Neural progenitor cell (in vitro differentiated cells): ENCODE measurements around the gene RINL. TPM values are rescaled to one million over a fixed set of nuclear protein-coding genes. Genes with fewer than 3 reads are reported as not detected.

Source experiments
- DNase-seq: peaks from one replicate; pipeline ENCODE4 v3.0.0-alpha.2; 2016; ENCODE audit warnings: low spot score
- H2AFZ ChIP-seq: fragments of 200-600 bp; sonication (generic); replicated peaks from 2 replicates; pipeline ENCODE4 v1.6.1; 2016; ENCODE audit warnings: antibody characterized with exemption
- H3F3A ChIP-seq: fragments of 200-600 bp; sonication (generic); 2 replicates; pipeline ENCODE4 v1.6.1; 2016; ENCODE audit warnings: antibody characterized with exemption, low read depth
- H3K27ac ChIP-seq: fragments of 200-600 bp; sonication (generic); 2 replicates; pipeline ENCODE4 v1.5.1; 2016; ENCODE audit warnings: mild to moderate bottlenecking
- H3K27me3 ChIP-seq: fragments of 200-600 bp; sonication (generic); 2 replicates; pipeline ENCODE4 v1.6.1; 2016; ENCODE audit warnings: mild to moderate bottlenecking, moderate library complexity
- H3K36me3 ChIP-seq: fragments of 200-600 bp; sonication (generic); 2 replicates; pipeline ENCODE4 v1.5.1; 2016
- H3K4me1 ChIP-seq: fragments of 200-600 bp; sonication (generic); 2 replicates; pipeline ENCODE4 v1.6.1; 2016; ENCODE audit warnings: mixed run types
- H3K4me2 ChIP-seq: fragments of 200-600 bp; sonication (generic); 2 replicates; pipeline ENCODE4 v1.6.1; 2016
- H3K4me3 ChIP-seq: fragments of 200-600 bp; sonication (generic); 2 replicates; pipeline ENCODE4 v1.5.1; 2016
- H3K79me2 ChIP-seq: fragments of 200-600 bp; sonication (generic); 2 replicates; pipeline ENCODE4 v1.6.1; 2016; ENCODE audit warnings: low read depth
- H3K9ac ChIP-seq: fragments of 200-600 bp; sonication (generic); 2 replicates; pipeline ENCODE4 v1.6.1; 2016
- H3K9me3 ChIP-seq: fragments of 200-600 bp; sonication (generic); 2 replicates; pipeline ENCODE4 v1.5.1; 2016; ENCODE audit warnings: low read depth
- H4K20me1 ChIP-seq: fragments of 200-600 bp; sonication (generic); 2 replicates; pipeline ENCODE4 v1.6.1; 2016; ENCODE audit warnings: low read depth
- H3K27ac Mint-ChIP-seq: 3 replicates; pipeline ENCODE4 v1.8.0; 2021; ENCODE audit warnings: mixed read lengths
- H3K27me3 Mint-ChIP-seq: 2 replicates; pipeline ENCODE4 v1.8.0; 2022; ENCODE audit warnings: low read depth, mild to moderate bottlenecking, inconsistent platforms, moderate library complexity, mixed read lengths; ENCODE audit not compliant: insufficient read depth
- H3K36me3 Mint-ChIP-seq: 3 replicates; pipeline ENCODE4 v1.8.0; 2021; ENCODE audit warnings: mixed read lengths
- H3K4me1 Mint-ChIP-seq: 3 replicates; pipeline ENCODE4 v1.8.0; 2021; ENCODE audit warnings: mixed read lengths
- H3K4me3 Mint-ChIP-seq: 3 replicates; pipeline ENCODE4 v1.8.0; 2021; ENCODE audit warnings: mild to moderate bottlenecking, moderate library complexity, mixed read lengths
- H3K9me3 Mint-ChIP-seq: 3 replicates; pipeline ENCODE4 v1.8.0; 2020; ENCODE audit warnings: mixed read lengths
- EZH2 ChIP-seq: fragments of 200-600 bp; sonication (generic); IDR thresholded peaks from 2 replicates; pipeline ENCODE4 v1.6.1; 2017; ENCODE audit warnings: antibody characterized with exemption, mild to moderate bottlenecking, moderate library complexity
- EZH2phosphoT487 ChIP-seq: fragments of 200-600 bp; sonication (generic); IDR thresholded peaks from 2 replicates; pipeline ENCODE4 v1.6.1; 2017; ENCODE audit warnings: antibody characterized with exemption
- total RNA-seq: library from RNA; depleted of rRNA; stranded (reverse); fragments of >200 nt; gene quantifications from 2 replicates; pipeline ENCODE4 v1.2.3, GENCODE V29; 2015; ENCODE audit warnings: low replicate concordance
- TF ChIP-seq, protein P1 (sequence below): fragments of 200-600 bp; sonication (generic); IDR thresholded peaks from 2 replicates; pipeline ENCODE4 v1.5.1; 2017; ENCODE audit warnings: antibody characterized with exemption, mild to moderate bottlenecking

Gene RINL
- total RNA-seq, 1 donor from 2014 or later, result 5.4 TPM

- Histone ChIP-seq H3K4me2 (no peak overlapping the region), H2AFZ (no peak overlapping the region), H3K9me3 (no peaks in the 10 kb centered on the region), H4K20me1 (peaks cover 90% of the 10 kb centered on the region), H3K27ac (no peak overlapping the region), H3F3A (peaks cover 96% of the 10 kb centered on the region), H3K79me2 (peaks cover 71% of the 10 kb centered on the region), H3K27me3 (no peaks in the 10 kb centered on the region), H3K4me1 (peaks cover 3% of the 10 kb centered on the region), H3K36me3 (peaks cover 22% of the 10 kb centered on the region), H3K4me3 (no peak overlapping the region), H3K9ac (no peak overlapping the region)
- no peaks in the 10 kb centered on the region for H3K9me3 Mint-ChIP-seq
- DNase-seq, result no peak
- peaks cover 6% of the 10 kb centered on the region for H3K4me1 Mint-ChIP-seq
- H3K27me3 Mint-ChIP-seq, result no peaks in the 10 kb centered on the region
- no peak overlapping the region for H3K4me3 Mint-ChIP-seq
- H3K36me3 Mint-ChIP-seq, result peaks cover 59% of the 10 kb centered on the region
- TF ChIP-seq EZH2 (no peak), EZH2phosphoT487 (no peak)
- TF ChIP-seq, protein P1, sequence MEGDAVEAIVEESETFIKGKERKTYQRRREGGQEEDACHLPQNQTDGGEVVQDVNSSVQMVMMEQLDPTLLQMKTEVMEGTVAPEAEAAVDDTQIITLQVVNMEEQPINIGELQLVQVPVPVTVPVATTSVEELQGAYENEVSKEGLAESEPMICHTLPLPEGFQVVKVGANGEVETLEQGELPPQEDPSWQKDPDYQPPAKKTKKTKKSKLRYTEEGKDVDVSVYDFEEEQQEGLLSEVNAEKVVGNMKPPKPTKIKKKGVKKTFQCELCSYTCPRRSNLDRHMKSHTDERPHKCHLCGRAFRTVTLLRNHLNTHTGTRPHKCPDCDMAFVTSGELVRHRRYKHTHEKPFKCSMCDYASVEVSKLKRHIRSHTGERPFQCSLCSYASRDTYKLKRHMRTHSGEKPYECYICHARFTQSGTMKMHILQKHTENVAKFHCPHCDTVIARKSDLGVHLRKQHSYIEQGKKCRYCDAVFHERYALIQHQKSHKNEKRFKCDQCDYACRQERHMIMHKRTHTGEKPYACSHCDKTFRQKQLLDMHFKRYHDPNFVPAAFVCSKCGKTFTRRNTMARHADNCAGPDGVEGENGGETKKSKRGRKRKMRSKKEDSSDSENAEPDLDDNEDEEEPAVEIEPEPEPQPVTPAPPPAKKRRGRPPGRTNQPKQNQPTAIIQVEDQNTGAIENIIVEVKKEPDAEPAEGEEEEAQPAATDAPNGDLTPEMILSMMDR, result no peak
- H3K27ac Mint-ChIP-seq, result no peak overlapping the region
Observed at GRCh38 chr19:38842439-38843174, 35.5 kb downstream of the RINL start.

- Histone ChIP-seq H3K4me3 (no peak overlapping the region), H3K36me3 (peaks cover 18% of the 10 kb centered on the region), H3F3A (peaks cover 96% of the 10 kb centered on the region), H3K27ac (no peak overlapping the region), H3K4me2 (no peak overlapping the region), H3K27me3 (no peaks in the 10 kb centered on the region), H3K9me3 (no peaks in the 10 kb centered on the region), H3K79me2 (peaks cover 64% of the 10 kb centered on the region), H3K9ac (no peak overlapping the region), H2AFZ (no peak overlapping the region), H3K4me1 (no peaks in the 10 kb centered on the region), H4K20me1 (peaks cover 83% of the 10 kb centered on the region)
- H3K4me1 Mint-ChIP-seq, result peaks cover 5% of the 10 kb centered on the region
- TF ChIP-seq EZH2phosphoT487 (no peak), EZH2 (no peak)
- TF ChIP-seq, protein P1, result no peak
- DNase-seq, result no peak
- H3K27me3 Mint-ChIP-seq, result no peaks in the 10 kb centered on the region
- no peaks in the 10 kb centered on the region for H3K9me3 Mint-ChIP-seq
- peaks cover 61% of the 10 kb centered on the region for H3K36me3 Mint-ChIP-seq
- H3K4me3 Mint-ChIP-seq, result peak overlapping the region; percentile 16
- H3K27ac Mint-ChIP-seq, result no peak overlapping the region
Observed at GRCh38 chr19:38841787-38842438, 36.2 kb downstream of the RINL start.

DNA sequence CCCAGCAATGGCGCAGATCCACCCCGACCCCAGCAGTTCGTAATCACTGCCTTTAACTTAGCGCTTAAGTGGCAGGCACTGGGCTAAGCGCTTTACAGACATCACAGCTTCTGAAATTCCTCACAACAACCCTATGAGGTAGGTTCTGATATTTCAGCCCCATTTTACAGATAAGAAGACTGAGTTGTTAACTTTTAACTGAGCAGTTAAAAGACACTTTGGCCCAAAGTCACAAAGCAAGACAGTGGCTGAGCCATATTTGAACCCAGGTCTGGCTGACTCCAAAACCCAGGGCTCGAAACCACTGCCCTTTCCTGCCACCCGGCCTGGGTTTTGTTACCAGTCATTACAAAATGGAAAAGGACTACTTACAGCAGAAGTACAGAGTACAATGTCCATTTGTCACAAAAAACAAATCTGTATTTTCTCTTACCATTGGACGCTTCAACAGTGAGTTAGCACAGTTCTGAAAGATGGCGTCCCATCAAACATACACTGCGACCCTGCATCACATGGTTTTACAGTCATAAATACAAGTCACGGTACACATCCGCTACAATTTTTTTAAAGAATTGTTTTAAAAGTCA lies 36.8 kb downstream of the RINL start:
- Mint-ChIP-seq H3K4me1 (peaks cover 4% of the 10 kb centered on the region), H3K36me3 (peaks cover 64% of the 10 kb centered on the region), H3K9me3 (no peaks in the 10 kb centered on the region), H3K4me3 (no peak overlapping the region), H3K27ac (peak overlapping the region; percentile 54), H3K27me3 (peaks cover under 1% of the 10 kb centered on the region)
- TF ChIP-seq EZH2 (no peak), EZH2phosphoT487 (no peak)
- TF ChIP-seq, protein P1, result no peak
- no peak overlapping the region for H3K4me2 ChIP-seq
- H3K4me1 ChIP-seq, result no peaks in the 10 kb centered on the region
- H2AFZ ChIP-seq, result no peak overlapping the region
- peaks cover 58% of the 10 kb centered on the region for H3K79me2 ChIP-seq
- H3K4me3 ChIP-seq, result no peak overlapping the region
- H3K27me3 ChIP-seq, result no peaks in the 10 kb centered on the region
- peaks cover 81% of the 10 kb centered on the region for H4K20me1 ChIP-seq
- H3K9ac ChIP-seq, result no peak overlapping the region
- H3F3A ChIP-seq, result peaks cover 97% of the 10 kb centered on the region
- H3K27ac ChIP-seq, result peak overlapping the region; percentile 29
- no peak for DNase-seq
- no peaks in the 10 kb centered on the region for H3K9me3 ChIP-seq
- peaks cover 17% of the 10 kb centered on the region for H3K36me3 ChIP-seq
